Muscle layer of colon (tissue), 2 donors: ENCODE measurements around the gene GNG12.

Experiments used
- H3K27ac ChIP-seq: one replicate; pipeline ENCODE4 v1.7.0; 2013; ENCODE audit warnings: low read depth, mild to moderate bottlenecking, low read length, moderate library complexity
- H3K27me3 ChIP-seq, 2 donors: one replicate each; pipeline ENCODE4 v1.7.0; 2013; ENCODE audit warnings: low read length in 2 of 2, mild to moderate bottlenecking in 2 of 2; ENCODE audit not compliant: insufficient read depth in 2 of 2, control insufficient read depth in 1 of 2
- H3K36me3 ChIP-seq: one replicate; pipeline ENCODE4 v1.7.0; 2013; ENCODE audit warnings: mild to moderate bottlenecking, low read length; ENCODE audit not compliant: insufficient read depth
- H3K4me1 ChIP-seq: one replicate; pipeline ENCODE4 v1.7.0; 2013; ENCODE audit warnings: mild to moderate bottlenecking, low read length; ENCODE audit not compliant: insufficient read depth
- H3K4me3 ChIP-seq, 2 donors: one replicate each; pipeline ENCODE4 v1.7.0; 2013; ENCODE audit warnings: low read length in 2 of 2, low read depth in 1 of 2, mild to moderate bottlenecking in 1 of 2, moderate library complexity in 1 of 2
- H3K9ac ChIP-seq: one replicate; pipeline ENCODE4 v1.7.0; 2013; ENCODE audit warnings: low read length
- H3K9me3 ChIP-seq: one replicate; pipeline ENCODE4 v1.7.0; 2013; ENCODE audit warnings: mild to moderate bottlenecking, low read length
- donor health status: abdominal sarcoma.
- donor health status: Adenocarcinoma of cecum.

The GNG12 gene

DNA sequence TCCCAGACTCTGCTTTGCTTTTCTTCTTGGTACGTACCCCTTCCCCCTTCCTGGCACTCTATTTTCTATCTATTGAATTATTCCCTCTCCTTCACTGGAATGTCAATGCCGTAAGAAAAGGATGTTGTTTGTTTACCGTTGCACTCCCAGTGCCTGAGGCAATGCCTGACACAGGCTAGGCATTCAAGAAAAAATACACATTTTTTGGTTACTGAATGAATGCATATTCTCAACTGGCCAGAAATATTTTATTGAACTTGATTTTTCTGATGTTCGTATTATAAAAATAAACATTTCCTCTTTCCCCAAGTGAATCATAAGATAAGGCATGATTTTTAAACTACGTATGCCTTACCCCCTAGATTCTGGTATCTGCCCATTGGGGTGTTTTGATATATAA, 41.2 kb downstream of the GNG12 start:
- Histone ChIP-seq H3K9me3 (no peaks in the 10 kb centered on the region), H3K9ac (no peak overlapping the region), H3K27ac (no peak overlapping the region), H3K36me3 (no peaks in the 10 kb centered on the region), H3K27me3 (no peaks in the 10 kb centered on the region), H3K4me1 (peaks cover 34% of the 10 kb centered on the region), H3K4me3 (no peak overlapping the region)

DNA sequence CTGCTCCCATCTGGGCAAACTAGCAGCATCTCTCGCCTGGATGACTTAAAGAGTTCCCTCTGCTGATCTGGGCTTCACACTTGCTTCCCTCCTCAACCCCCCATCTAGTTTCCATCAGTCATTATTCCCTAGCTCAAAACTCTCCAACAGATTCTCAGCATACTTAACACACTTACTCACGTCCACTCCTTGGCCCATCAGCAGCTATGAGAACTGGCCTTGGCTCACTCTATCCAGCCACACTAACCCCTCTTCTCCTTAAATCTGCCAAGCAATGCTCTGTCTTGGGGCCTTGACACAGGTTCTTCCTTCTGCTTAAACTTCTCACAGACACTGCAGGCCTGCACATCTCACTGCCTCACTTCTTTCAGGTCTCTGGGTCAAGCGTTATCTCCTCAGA, 41.6 kb downstream of the GNG12 start:
- H3K27me3 ChIP-seq = no peaks in the 10 kb centered on the region
- H3K36me3 ChIP-seq = no peaks in the 10 kb centered on the region
- no peak overlapping the region for H3K27ac ChIP-seq
- no peak overlapping the region for H3K4me3 ChIP-seq
- peaks cover 34% of the 10 kb centered on the region for H3K4me1 ChIP-seq
- H3K9ac ChIP-seq = no peak overlapping the region
- H3K9me3 ChIP-seq = no peaks in the 10 kb centered on the region

DNA sequence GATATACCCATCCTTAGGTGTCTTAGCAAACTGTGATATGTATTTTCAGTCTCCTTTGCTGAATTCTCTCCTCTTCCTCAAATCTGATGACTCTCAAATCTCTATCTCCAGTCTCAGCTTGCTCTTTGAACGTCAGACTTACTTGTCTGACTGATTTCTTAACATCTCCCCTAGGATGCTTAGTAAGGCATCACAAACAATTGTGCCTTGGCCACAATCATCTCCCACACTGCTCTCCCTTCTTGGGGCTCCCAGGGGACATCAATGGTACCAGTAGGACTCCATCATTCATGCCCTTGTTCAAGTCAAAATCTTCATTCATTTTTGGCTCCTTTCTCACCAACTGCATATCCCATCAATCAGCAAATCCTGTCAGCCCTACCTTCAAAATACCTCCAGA, 42.0 kb downstream of the GNG12 start:
- Histone ChIP-seq H3K9me3 (no peaks in the 10 kb centered on the region), H3K4me1 (peaks cover 34% of the 10 kb centered on the region), H3K27ac (no peak overlapping the region), H3K36me3 (no peaks in the 10 kb centered on the region), H3K27me3 (no peaks in the 10 kb centered on the region), H3K4me3 (no peak overlapping the region), H3K9ac (no peak overlapping the region)

DNA sequence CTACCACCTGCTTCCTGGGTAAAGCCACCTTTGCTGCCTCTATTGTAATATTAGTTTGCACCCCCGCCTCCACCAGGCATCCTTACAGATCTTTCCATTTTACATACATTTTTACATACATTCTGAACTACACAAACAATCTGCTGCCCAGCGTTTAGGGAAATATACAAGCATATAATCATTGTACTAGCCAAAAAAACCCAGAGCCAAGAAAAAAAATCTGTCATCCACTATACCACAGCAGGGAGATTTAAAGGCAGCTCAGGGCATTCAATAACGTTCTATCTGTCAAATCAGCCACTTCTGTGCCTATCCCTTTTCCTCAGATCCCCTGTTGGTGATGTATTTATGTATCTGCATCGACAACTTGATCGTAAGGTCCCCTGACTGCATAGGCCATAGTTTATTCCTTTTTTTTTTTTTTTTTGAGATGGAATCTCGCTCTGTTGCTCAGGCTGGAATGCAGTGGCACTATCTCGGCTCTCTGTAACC, 43.0 kb downstream of the GNG12 start:
- Histone ChIP-seq H3K4me3 (no peak overlapping the region), H3K9me3 (no peaks in the 10 kb centered on the region), H3K9ac (no peak overlapping the region), H3K27me3 (no peaks in the 10 kb centered on the region), H3K4me1 (peaks cover 34% of the 10 kb centered on the region), H3K27ac (no peak overlapping the region), H3K36me3 (no peaks in the 10 kb centered on the region)

DNA sequence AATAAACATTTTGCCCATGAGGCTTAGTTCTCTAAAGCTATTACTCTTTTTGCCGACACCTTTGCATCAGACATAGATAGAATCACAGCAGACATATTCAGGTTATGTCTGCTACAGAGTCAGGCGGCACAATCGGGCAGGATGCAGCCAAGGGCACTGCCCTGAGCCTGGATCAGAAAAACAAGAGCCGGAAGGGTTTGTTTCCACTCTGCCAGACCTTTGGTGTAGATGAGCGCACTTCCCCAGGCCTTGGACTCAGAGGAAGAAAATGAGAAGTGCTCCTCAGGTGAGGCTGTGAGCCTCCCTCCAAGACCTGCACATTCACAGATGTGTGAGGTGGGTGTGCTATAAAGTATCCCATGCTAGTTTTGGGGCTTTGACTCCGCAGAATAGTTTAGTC, 43.7 kb downstream of the GNG12 start:
- no peak overlapping the region for H3K9ac ChIP-seq
- H3K4me1 ChIP-seq = peaks cover 34% of the 10 kb centered on the region
- H3K4me3 ChIP-seq = no peak overlapping the region
- no peaks in the 10 kb centered on the region for H3K36me3 ChIP-seq
- H3K9me3 ChIP-seq = no peaks in the 10 kb centered on the region
- H3K27ac ChIP-seq = no peak overlapping the region
- H3K27me3 ChIP-seq = no peaks in the 10 kb centered on the region

DNA sequence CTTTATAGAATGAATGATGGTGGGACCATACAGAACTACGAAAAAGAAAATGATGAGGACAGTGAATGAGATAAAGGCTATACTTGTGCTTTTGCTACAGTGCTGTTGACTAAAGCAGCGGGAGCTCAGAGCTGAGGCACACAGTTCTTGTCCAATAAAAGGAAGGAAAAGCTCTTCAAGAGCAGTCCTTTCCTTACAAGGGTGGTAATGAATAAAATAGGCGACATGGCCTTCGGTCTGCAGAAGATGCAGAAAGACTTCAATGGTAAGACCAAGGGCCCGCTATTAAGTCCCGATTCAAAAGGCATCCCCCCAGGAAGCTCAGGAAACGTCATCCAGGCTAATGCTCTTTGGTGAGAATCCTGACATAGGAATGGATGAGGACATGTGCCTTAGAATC, 44.4 kb downstream of the GNG12 start:
- Histone ChIP-seq H3K27ac (no peak overlapping the region), H3K4me1 (peaks cover 30% of the 10 kb centered on the region), H3K27me3 (no peaks in the 10 kb centered on the region), H3K9me3 (no peaks in the 10 kb centered on the region), H3K4me3 (no peak overlapping the region), H3K36me3 (no peaks in the 10 kb centered on the region), H3K9ac (no peak overlapping the region)

DNA sequence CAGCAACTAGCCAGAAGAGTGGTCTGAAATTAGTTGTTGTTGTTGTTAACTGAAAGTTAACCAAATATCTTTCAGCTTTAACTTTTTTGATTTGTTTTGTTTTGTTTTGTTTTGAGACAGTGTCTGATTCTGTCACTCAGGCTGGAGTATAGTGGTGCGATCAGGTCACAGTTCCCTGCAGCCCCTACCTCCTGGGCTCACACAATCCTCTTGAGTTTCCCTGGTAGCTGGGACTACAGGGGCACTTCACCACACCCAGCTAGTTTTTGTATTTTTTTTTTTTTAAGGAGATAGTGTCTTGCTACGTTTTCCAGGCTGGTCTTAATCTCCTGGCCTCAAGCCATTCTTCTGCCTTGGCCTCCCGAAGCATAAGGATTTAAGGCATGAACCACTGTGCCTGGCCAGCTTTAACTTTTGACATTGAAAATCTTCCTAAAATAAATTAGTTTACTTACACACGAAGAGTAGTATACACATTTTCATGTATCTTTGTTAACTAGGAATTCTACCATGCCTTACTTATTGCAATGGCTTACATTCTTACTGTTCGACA, 45.0 kb downstream of the GNG12 start:
- H3K9ac ChIP-seq = no peak overlapping the region
- no peaks in the 10 kb centered on the region for H3K36me3 ChIP-seq
- H3K27me3 ChIP-seq = no peaks in the 10 kb centered on the region
- peaks cover 27% of the 10 kb centered on the region for H3K4me1 ChIP-seq
- H3K9me3 ChIP-seq = no peaks in the 10 kb centered on the region
- no peak overlapping the region for H3K4me3 ChIP-seq
- no peak overlapping the region for H3K27ac ChIP-seq

DNA sequence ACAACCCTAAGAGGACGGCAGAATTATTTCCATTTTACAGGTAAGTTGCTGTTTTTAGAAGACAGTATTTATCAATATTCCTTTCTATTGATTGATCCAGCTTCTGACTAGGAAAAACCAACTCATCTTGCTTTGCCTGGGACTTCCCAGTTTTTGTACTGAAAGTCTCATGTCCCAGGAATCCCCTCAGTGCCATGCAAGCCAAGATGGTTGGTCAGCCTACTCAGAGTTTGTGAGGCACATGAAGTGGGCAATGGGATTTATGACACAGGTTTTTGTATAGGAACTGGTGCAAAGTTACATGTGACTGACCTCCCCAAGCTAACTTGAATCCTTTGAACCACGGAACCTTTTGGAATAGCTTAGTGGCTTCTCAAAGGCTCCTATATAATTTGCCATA, 45.5 kb downstream of the GNG12 start:
- Histone ChIP-seq H3K36me3 (no peaks in the 10 kb centered on the region), H3K4me3 (no peak overlapping the region), H3K9ac (no peak overlapping the region), H3K27me3 (no peaks in the 10 kb centered on the region), H3K4me1 (peaks cover 24% of the 10 kb centered on the region), H3K27ac (no peak overlapping the region), H3K9me3 (no peaks in the 10 kb centered on the region)

DNA sequence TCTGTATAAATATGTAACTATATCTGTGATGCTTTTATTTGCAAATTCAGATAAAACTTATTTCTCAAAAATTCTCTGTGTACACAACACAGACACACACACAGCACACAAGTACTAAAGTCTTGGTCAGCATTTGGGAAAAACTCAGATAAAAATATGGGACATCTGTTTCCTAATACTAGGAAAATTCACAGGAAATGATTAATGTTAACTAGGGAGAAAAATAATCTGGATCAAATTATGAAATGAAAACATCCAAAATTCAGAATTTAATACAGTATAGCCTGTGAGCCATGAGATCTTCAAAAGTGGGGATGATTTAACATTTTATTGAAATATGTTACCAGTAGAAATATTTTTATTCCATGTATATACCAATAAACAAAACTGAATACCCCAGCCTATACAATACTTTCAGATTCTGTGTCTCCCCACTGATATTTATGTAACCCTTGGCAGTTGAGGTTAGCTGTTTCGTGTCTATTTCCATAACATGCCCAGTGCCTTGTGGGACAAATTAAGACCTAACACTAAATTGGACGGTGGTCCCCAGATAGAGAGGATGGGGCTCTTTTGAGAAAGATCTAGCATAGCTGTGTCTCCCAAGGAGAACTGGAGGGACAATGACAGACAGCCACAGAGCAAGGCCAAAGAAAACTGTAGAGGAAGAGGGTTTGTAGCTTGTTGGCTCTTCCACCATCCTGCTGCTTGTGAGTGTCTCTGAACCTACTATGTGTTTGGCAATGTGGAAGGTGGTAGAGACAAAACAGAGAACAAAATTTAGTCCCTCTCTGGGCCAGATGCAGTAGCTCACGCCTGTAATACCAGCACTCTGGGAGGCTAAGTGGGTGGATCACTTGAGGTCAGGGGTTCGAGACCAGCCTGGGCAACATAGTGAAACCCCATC, 47.2 kb downstream of the GNG12 start:
- Histone ChIP-seq H3K36me3 (no peaks in the 10 kb centered on the region), H3K27ac (no peak overlapping the region), H3K4me3 (no peak overlapping the region), H3K9ac (no peak overlapping the region), H3K9me3 (no peaks in the 10 kb centered on the region), H3K27me3 (no peaks in the 10 kb centered on the region), H3K4me1 (peaks cover 7% of the 10 kb centered on the region)

DNA sequence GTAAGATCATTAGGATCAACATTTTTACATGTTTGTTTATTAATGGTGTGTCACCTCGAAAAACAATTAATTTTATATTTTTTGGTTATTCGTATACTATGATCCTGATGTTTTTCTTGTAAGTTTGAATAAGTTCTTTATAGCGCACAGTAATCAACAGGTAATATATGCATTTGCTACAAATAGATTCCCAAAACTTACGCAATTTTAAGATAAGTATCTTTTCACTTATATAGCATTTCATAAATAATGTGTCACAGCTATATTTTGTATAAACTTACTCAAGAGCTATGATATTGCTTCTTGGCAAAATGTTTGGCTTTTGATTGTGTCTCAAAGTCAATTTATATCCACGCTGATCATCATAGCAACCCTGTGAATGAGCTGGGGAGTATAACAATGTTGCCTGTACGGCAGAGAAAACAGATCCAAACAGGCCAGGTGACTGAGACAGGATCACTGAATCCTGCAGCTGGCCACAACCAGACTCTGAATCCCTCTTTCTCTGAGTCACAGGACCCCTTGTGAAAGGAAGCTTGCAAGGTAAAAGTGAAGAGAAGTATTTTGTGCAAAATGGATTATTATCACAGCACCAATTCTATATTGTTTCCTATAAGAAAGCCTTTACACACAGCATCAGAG, 48.6 kb downstream of the GNG12 start:
- Histone ChIP-seq H3K9me3 (no peaks in the 10 kb centered on the region), H3K27ac (no peak overlapping the region), H3K4me3 (no peak overlapping the region), H3K9ac (no peak overlapping the region), H3K27me3 (no peaks in the 10 kb centered on the region), H3K4me1 (peaks cover 18% of the 10 kb centered on the region), H3K36me3 (no peaks in the 10 kb centered on the region)

DNA sequence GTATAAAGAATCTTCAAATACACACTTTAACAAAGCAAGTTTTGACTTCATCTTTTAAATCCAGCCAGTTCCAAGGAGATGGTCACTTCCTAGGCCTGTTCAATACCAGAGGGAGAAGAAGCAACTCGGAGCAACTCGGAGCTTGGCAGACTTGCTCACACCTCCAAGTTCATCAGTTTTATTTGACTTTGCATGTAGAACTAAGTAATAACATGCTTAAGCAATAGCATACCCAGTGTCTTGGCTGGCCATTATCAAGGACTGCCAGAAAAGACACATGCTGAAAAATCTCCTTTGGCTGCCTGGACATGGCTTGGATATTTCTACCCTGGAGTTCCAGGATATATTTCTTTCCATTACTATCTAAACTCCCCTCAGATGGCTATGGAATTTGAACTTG, 52.6 kb downstream of the GNG12 start:
- Histone ChIP-seq H3K4me1 (peaks cover 12% of the 10 kb centered on the region), H3K27ac (no peak overlapping the region), H3K27me3 (no peaks in the 10 kb centered on the region), H3K9me3 (no peaks in the 10 kb centered on the region), H3K4me3 (no peak overlapping the region), H3K36me3 (no peaks in the 10 kb centered on the region), H3K9ac (no peak overlapping the region)
